Measurements from ENCODE around the gene CIRBP.

CIRBP gene

DNA sequence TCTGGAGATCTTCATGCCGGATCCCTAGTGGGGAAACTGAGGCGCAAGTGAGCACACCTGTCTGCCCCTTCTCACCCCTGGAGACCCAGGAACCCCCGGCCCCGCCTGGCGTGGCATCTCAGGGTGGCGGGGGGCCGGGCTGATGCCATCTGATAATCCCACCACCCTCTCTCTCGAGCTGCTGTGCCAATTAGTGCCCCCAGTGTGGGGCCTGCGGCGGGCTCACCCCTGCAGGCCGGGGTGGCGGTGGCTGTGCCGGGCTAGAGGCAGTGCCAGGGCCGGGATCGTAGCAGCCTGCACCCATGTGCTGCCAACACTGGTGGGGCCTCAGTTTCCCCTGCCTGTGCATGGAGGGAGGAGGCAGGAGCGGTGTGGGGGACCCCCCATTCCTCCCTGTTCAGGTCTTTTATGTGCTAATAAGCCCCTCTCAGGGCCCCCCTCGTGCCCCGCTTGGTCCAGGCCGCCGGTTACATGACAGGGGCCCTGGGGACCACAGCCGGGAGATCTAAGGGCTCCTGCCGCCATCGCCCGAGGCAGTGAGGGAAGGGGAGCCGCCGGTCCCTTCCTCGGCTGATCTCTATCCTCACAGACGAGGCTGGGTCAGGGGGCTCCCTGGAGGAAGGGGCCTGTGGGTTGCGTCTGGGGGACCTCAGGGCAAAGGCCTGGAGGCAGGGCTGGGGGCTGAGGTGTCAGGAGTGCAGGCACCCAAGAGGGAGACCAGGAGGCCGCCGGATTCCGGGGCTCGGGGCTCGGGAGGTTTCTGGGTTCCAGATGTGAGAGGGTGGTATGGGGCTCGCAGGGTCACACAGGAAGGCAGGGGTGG is 24.9 kb downstream of the CIRBP start:
- TF ChIP-seq, protein P1, sequence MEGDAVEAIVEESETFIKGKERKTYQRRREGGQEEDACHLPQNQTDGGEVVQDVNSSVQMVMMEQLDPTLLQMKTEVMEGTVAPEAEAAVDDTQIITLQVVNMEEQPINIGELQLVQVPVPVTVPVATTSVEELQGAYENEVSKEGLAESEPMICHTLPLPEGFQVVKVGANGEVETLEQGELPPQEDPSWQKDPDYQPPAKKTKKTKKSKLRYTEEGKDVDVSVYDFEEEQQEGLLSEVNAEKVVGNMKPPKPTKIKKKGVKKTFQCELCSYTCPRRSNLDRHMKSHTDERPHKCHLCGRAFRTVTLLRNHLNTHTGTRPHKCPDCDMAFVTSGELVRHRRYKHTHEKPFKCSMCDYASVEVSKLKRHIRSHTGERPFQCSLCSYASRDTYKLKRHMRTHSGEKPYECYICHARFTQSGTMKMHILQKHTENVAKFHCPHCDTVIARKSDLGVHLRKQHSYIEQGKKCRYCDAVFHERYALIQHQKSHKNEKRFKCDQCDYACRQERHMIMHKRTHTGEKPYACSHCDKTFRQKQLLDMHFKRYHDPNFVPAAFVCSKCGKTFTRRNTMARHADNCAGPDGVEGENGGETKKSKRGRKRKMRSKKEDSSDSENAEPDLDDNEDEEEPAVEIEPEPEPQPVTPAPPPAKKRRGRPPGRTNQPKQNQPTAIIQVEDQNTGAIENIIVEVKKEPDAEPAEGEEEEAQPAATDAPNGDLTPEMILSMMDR (IDR thresholded peaks at IDR 0.05; ENCODE audit: low read depth, low read length), result no peak
- DNase-seq (ENCODE audit: low read depth in 2 of 2), result no peak
- no peak overlapping the region for H3K4me3 ChIP-seq (replicated peaks in 1 of 2; ENCODE audit: low read depth in 2 of 2, low read length in 2 of 2)

DNA sequence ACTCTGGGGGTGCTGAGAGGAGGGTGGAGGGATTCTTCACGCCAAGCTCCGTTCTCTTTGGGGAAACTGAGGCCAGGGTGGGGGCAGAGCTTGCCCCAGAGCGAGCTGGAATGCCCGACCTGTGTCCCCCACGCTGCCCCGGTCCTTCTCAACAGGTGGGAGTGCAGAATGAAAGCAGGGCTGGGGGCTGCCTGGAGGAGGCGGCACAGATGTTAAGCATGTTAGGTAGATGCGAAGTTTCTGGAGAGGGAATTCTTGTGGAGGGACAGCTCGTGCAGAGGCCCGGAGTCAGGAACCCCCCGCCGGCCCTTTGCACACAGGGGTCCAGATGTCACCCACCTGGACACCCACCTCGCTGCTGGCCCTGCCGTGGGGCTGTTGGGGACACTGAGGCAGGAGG is 25.6 kb downstream of the CIRBP start:
- TF ChIP-seq, protein P1 (IDR thresholded peaks at IDR 0.05; ENCODE audit: low read depth, low read length), result no peak

DNA sequence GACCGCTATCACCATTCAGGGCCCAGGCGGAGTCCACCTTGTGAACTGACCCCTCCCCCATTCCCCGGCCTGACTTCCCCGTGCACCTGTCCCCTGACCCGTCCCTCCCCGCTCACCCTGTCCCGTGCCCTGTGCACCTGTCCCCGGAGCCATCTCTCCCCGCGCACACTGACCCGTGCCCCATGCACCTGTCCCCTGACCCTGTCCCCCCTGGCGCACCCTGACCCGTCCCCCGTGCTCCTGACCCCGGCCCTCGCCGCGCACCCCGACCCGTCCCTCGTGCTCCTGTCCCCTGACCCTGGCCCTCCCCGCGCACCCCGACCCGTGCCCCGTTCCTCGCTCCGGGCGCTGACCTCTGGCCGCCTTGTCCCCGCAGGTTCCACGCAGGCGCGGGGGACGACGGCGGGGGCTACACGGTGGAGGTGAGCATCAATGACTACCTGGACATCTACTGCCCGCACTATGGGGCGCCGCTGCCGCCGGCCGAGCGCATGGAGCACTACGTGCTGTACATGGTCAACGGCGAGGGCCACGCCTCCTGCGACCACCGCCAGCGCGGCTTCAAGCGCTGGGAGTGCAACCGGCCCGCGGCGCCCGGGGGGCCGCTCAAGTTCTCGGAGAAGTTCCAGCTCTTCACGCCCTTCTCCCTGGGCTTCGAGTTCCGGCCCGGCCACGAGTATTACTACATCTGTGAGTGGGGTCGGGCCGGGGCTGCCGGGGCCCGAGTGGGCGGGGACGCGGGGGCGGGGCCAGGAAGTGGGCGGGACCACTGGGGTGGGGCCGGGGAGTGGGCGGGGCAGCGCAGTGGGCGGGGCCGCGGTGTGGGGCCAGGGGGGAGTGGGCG is 26.3 kb downstream of the CIRBP start:
- peak in 1 of 2 donors; percentile 32 for DNase-seq (ENCODE audit: low read depth in 2 of 2)
- H3K4me3 ChIP-seq (replicated peaks in 1 of 2; ENCODE audit: low read depth in 2 of 2, low read length in 2 of 2), result no peak overlapping the region
- TF ChIP-seq, protein P1 (IDR thresholded peaks at IDR 0.05; ENCODE audit: low read depth, low read length), result no peak

More for the DNA sequence above, 25.6 kb downstream of the CIRBP start:
- H3K4me3 ChIP-seq (replicated peaks in 1 of 2; ENCODE audit: low read depth in 2 of 2, low read length in 2 of 2), result no peak overlapping the region
- DNase-seq (ENCODE audit: low read depth in 2 of 2), result no peak

DNA sequence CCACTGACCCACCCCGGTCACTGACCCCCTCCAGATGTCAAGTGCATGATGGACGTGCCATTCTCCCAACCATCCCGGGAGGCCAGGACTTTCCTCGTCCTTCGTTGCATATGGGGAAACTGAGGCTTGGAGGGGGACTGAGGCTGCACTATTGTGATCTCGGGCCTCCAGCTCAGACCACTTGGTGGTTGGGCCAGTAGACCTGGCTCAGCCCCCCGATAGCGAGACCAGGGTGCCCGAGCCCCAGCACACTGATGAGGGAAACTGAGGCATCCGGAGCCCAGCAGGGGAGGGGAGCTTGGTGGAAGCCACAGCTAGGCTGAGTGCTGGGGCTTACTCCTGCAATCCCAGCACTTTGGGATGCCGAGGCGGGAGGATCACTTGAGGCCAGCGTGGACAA is 26.9 kb downstream of the CIRBP start:
- no peak for DNase-seq (ENCODE audit: low read depth in 2 of 2)
- no peak overlapping the region for H3K4me3 ChIP-seq (replicated peaks in 1 of 2; ENCODE audit: low read depth in 2 of 2, low read length in 2 of 2)
- TF ChIP-seq, protein P1 (IDR thresholded peaks at IDR 0.05; ENCODE audit: low read depth, low read length), result no peak

DNA sequence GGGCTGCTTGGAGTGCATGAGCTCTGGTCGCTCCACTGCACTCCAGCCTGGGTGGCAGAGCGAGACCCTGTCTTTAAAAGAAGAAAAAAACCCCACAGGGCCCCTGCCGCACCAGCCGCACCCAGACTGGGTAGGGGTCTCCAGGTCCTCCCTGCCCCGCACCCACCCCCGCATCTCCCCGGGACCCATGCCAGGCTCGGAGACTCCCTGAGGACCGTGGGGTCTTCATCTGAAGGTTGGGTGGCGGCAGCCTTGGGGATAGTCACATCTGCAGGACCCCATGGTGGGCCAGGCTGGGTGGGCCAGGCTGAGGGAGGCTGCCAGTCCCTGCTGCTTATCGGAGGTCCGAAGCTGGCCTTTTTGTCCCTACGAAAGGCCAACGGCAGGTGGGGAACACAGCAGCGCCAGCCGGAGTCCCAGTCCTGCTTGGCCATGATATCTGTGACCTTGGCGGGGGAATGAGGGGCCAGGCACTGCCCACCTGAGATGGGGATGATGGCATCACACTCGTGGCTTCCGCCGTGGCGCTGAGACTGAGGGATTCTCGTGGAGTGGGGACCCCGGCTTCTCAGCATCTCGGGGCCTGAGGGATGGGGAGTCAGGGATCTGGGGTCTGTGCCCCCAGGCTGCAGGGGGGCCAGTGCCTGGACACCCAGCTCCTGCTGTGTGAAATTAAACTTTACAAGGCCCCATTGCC is 27.6 kb downstream of the CIRBP start:
- TF ChIP-seq, protein P1 (IDR thresholded peaks at IDR 0.05; ENCODE audit: low read depth, low read length), result no peak
- DNase-seq (ENCODE audit: low read depth in 2 of 2), result no peak
- H3K4me3 ChIP-seq (replicated peaks in 1 of 2; ENCODE audit: low read depth in 2 of 2, low read length in 2 of 2), result no peak overlapping the region

DNA sequence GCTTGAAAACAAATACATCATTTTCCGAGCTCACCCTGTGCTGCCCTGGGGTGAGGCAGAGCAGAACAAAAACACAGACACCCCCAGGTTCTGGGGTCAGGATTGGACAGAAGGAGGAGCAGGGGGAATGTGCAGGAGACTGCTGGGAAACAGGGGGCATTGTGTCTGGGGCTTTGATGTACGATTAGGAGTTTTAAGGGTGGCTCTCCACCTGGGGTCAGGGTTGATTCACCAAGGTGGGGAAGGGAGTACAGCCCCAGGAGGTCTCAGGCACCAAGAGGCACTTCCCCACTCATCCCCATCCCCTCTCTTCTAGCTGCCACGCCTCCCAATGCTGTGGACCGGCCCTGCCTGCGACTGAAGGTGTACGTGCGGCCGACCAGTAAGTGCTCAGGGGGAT is 29.1 kb downstream of the CIRBP start:
- no peak overlapping the region for H3K4me3 ChIP-seq (replicated peaks in 1 of 2; ENCODE audit: low read depth in 2 of 2, low read length in 2 of 2)
- TF ChIP-seq, protein P1 (IDR thresholded peaks at IDR 0.05; ENCODE audit: low read depth, low read length), result no peak
- DNase-seq (ENCODE audit: low read depth in 2 of 2), result no peak

Data from cardiac fibroblast (primary cell).